ENCODE measurements around the gene TBX10.
"Not testable (repeated sequence)": the region's sequence is repeated elsewhere in the genome, so short reads cannot be mapped to it uniquely, and the experiment has no call there.

The TBX10 gene

GRCh38 chr11:67596753-67597300 is 42.7 kb downstream of the TBX10 start:
- POLR2A ChIA-PET = no interaction called here
- TF ChIP-seq CTCF (IDR thresholded peaks at IDR 0.05; ENCODE audit: insufficient read depth, low read length, missing control alignments) = no peak
- CTCF ChIA-PET = interaction anchor here (0.8 to 1.5 kb wide), 4 partner anchors 12 to 31 kb away, joined by 3 to 5 read pairs (median 5); partner anchors contain the start of gene GSTP1
- no peak for DNase-seq (ENCODE audit: low read depth, low spot score)
- H3K4me3 ChIP-seq (ENCODE audit: low read depth, low read length) = no peak overlapping the region

GRCh38 chr11:67594480-67594879 is 45.1 kb downstream of the TBX10 start:
- no peak overlapping the region for H3K4me3 ChIP-seq (ENCODE audit: low read depth, low read length)
- POLR2A ChIA-PET = no interaction called here
- TF ChIP-seq CTCF (IDR thresholded peaks at IDR 0.05; ENCODE audit: insufficient read depth, low read length, missing control alignments) = no peak
- no peak for DNase-seq (ENCODE audit: low read depth, low spot score)
- CTCF ChIA-PET = interaction anchor here (1.5 kb wide), 1 partner anchor 35 kb away, joined by 3 read pairs; the partner anchor contains the start of gene NUDT8

- ChIA-PET CTCF (interaction anchor here (1.0 to 1.5 kb wide), 3 partner anchors 10 to 36 kb away, joined by 3 to 4 read pairs (median 3); partner anchors contain the start of genes GSTP1 and NUDT8), POLR2A (interaction anchor here (2.3 kb wide), 1 partner anchor 10 kb away, joined by 9 read pairs; the partner anchor contains the start of gene GSTP1)
- no peak for TF ChIP-seq CTCF (IDR thresholded peaks at IDR 0.05; ENCODE audit: insufficient read depth, low read length, missing control alignments)
- H3K4me3 ChIP-seq (ENCODE audit: low read depth, low read length) = no peak overlapping the region
- no peak for DNase-seq (ENCODE audit: low read depth, low spot score)
These were observed 46.0 kb downstream of the TBX10 start for GRCh38 chr11:67593565-67593905.

- ChIA-PET CTCF (interaction anchor here (1.0 to 1.8 kb wide), 8 partner anchors 8 to 36 kb away, joined by 3 to 13 read pairs (median 3); partner anchors contain the start of genes GSTP1 and NUDT8), POLR2A (interaction anchor here (2.3 kb wide), 1 partner anchor 9 kb away, joined by 9 read pairs; the partner anchor contains the start of gene GSTP1)
- DNase-seq (ENCODE audit: low read depth, low spot score) = no peak
- H3K4me3 ChIP-seq (ENCODE audit: low read depth, low read length) = no peak overlapping the region
- no peak for TF ChIP-seq CTCF (IDR thresholded peaks at IDR 0.05; ENCODE audit: insufficient read depth, low read length, missing control alignments)
These were observed 46.5 kb downstream of the TBX10 start for GRCh38 chr11:67592880-67593564.

- DNase-seq (ENCODE audit: low read depth, low spot score); H3K4me3 ChIP-seq (ENCODE audit: low read depth, low read length); POLR2A ChIA-PET; CTCF ChIA-PET: not testable (repeated sequence)
These were observed 50.6 kb downstream of the TBX10 start for GRCh38 chr11:67588899-67589415.

GRCh38 chr11:67588136-67588503 is 51.4 kb downstream of the TBX10 start:
- CTCF ChIA-PET = no interaction called here
- POLR2A ChIA-PET = no interaction called here
- H3K4me3 ChIP-seq (ENCODE audit: low read depth, low read length) = no peak overlapping the region
- no peak for DNase-seq (ENCODE audit: low read depth, low spot score)
- no peak for TF ChIP-seq CTCF (IDR thresholded peaks at IDR 0.05; ENCODE audit: insufficient read depth, low read length, missing control alignments)

Measured in AG04449 (cell line).